ENCODE measurements around the gene CDA.

The CDA gene

DNA sequence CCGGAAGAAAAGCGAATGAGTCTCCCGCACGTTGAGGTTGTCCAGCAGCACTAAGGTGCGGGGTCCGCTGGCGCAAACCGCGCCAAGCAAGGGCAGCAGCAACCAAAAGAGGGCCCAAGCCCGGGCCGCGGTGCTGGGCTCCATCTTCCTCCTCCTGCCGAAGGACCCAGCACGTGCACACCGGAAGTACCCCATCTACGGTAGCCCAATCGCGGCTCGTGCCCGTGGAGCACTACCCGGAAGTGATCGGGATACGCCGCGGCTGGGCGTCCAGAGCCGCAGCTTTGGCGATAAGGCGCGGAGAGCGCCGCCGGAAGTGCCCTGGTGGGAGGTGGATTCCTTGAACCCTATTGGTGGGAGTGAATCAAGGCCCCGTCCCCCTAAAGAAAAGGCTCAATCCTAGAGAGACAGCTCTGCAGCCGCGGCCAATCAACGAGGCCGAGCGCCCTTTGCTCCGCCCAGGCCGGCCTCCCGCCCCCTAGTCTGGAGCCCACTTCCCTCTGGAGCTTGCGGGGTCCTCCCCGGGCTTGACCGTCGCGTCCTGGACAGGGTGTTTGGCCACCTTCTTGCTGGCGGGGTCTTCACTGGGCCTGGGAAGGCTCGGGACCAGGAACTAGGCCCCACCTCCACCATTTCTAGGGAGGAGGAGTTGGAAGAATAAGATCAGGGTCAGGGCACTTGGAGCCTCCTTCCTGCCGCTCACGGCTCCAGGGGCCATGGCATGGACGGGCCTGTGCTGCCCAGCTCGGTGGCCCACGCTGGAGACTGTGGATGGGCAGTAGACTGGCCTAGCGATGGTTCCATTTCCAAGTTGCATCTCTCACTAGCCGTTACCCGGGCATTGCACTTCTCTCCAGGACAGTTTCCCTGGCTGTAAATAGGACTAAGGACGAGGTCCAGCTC lies 72.6 kb downstream of the CDA start, which contains the start of gene DDOST:
Gene DDOST (minus strand): TSS at position 163 of the 903 bp plus-strand sequence. CDS start 19 bp downstream, at position 144.
- H3K36me3 Mint-ChIP-seq: peaks cover 33% of the 10 kb centered on the region
- peak within 1 kb of the TSS; percentile 100 for H3K4me3 Mint-ChIP-seq
- peaks cover 55% of the 10 kb centered on the region for H3K4me1 Mint-ChIP-seq
- CTCF ChIA-PET: interaction anchor here (0.9 to 1.8 kb wide), 3 partner anchors 21 to 29 kb away, joined by 3 to 8 read pairs (median 3); partner anchors contain the start of gene PINK1
- H3K27me3 Mint-ChIP-seq: peaks cover 3% of the 10 kb centered on the region
- H3K9me3 Mint-ChIP-seq: no peaks in the 10 kb centered on the region
- DNase-seq: peak; percentile 98
- H3K27ac Mint-ChIP-seq: peak within 1 kb of the TSS; percentile 97

GRCh38 chr1:20662110-20662475 lies 73.2 kb downstream of the CDA start:
- H3K9me3 Mint-ChIP-seq: no peaks in the 10 kb centered on the region
- H3K4me1 Mint-ChIP-seq: peaks cover 53% of the 10 kb centered on the region
- peaks cover 3% of the 10 kb centered on the region for H3K27me3 Mint-ChIP-seq
- CTCF ChIA-PET: interaction anchor here (1.2 kb wide), 1 partner anchor 20 kb away, joined by 3 read pairs; no protein-coding TSS in a partner anchor
- peak overlapping the region; percentile 100 for H3K4me3 Mint-ChIP-seq
- peaks cover 27% of the 10 kb centered on the region for H3K36me3 Mint-ChIP-seq
- peak overlapping the region; percentile 97 for H3K27ac Mint-ChIP-seq
- DNase-seq: no peak

DNA sequence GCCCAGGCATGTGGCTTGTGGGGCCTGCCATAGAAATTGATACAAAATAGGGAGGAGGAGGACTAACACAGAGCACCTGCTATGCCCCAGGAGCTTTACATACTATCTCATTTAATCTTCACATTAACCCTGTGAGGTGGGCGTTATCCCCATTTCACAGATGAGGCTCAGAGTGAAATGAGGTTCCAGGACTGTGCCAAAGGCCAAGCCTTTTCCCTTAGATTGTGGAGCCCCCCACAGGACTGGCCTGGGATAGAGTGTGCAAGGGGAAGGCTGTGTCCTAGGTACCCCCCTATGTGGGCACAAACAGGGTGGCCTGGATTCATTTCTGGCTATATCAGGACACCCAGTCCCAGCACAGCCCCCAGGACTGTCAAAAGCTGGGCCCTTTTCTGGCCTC lies 74.5 kb downstream of the CDA start:
- peaks cover 45% of the 10 kb centered on the region for H3K4me1 Mint-ChIP-seq
- H3K36me3 Mint-ChIP-seq: peaks cover 20% of the 10 kb centered on the region
- no peak overlapping the region for H3K27ac Mint-ChIP-seq
- no peak overlapping the region for H3K4me3 Mint-ChIP-seq
- CTCF ChIA-PET: interaction anchor here (0.9 to 1.0 kb wide), 2 partner anchors 29 to 31 kb away, joined by 3 read pairs; no protein-coding TSS in a partner anchor
- peaks cover 3% of the 10 kb centered on the region for H3K27me3 Mint-ChIP-seq
- DNase-seq: no peak
- no peaks in the 10 kb centered on the region for H3K9me3 Mint-ChIP-seq

GRCh38 chr1:20663969-20664715 lies 75.2 kb downstream of the CDA start:
- Mint-ChIP-seq H3K4me1 (peaks cover 39% of the 10 kb centered on the region), H3K36me3 (peaks cover 17% of the 10 kb centered on the region), H3K9me3 (no peaks in the 10 kb centered on the region), H3K4me3 (no peak overlapping the region), H3K27me3 (peaks cover 3% of the 10 kb centered on the region), H3K27ac (no peak overlapping the region)
- CTCF ChIA-PET: interaction anchor here (0.9 to 1.1 kb wide), 4 partner anchors 30 to 89 kb away, joined by 3 read pairs; no protein-coding TSS in a partner anchor
- DNase-seq: no peak

GRCh38 chr1:20665726-20666125 lies 76.8 kb downstream of the CDA start:
- H3K27me3 Mint-ChIP-seq: peaks cover 13% of the 10 kb centered on the region
- peaks cover 2% of the 10 kb centered on the region for H3K36me3 Mint-ChIP-seq
- H3K27ac Mint-ChIP-seq: no peak overlapping the region
- DNase-seq: no peak
- H3K4me1 Mint-ChIP-seq: peaks cover 23% of the 10 kb centered on the region
- CTCF ChIA-PET: no interaction called here
- H3K9me3 Mint-ChIP-seq: no peaks in the 10 kb centered on the region
- no peak overlapping the region for H3K4me3 Mint-ChIP-seq

DNA sequence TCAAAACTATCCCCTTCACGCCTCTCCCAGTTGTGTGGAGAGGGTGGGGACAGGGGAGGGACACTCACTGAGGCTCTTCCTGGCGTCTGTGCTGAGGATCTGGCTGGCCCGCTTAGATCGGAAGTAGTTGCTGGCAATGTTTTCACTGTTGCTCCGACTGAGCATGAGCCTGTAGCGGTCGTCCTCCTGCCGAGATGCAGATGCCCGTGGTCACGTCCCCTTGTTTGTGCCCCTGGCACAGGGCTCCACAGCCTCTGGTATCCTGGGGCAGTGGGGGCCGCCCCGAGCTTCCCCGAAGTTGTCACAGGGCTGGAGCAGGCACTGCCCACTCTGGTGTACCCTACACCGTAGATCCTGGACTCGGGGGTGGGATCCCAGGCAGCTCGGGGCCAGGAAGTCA lies 77.2 kb downstream of the CDA start:
- no peaks in the 10 kb centered on the region for H3K9me3 Mint-ChIP-seq
- no peak overlapping the region for H3K27ac Mint-ChIP-seq
- H3K4me1 Mint-ChIP-seq: peaks cover 22% of the 10 kb centered on the region
- no peak for DNase-seq
- H3K36me3 Mint-ChIP-seq: peaks cover under 1% of the 10 kb centered on the region
- peaks cover 18% of the 10 kb centered on the region for H3K27me3 Mint-ChIP-seq
- H3K4me3 Mint-ChIP-seq: no peak overlapping the region
- CTCF ChIA-PET: no interaction called here

DNA sequence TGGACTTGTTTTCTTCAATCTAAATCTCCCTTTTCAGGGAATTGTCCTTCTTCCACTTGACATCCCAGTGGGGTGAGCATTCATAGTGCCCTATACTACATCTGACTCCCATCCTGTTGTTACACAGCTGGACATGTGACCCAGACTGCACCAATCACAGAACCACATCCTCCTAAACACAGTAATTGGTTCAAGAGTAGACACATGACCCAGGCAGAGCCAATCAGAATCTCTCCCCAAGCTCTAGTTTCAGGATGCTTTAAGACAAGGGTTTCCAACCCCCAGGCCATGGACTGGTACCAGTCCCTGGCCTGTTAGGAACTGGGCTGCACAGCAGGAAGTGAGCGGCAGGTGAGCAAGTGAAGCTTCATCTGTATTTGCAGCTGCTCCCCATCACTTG lies 77.9 kb downstream of the CDA start:
- Mint-ChIP-seq H3K27me3 (peaks cover 24% of the 10 kb centered on the region), H3K4me3 (no peak overlapping the region), H3K9me3 (no peaks in the 10 kb centered on the region), H3K36me3 (no peaks in the 10 kb centered on the region), H3K27ac (no peak overlapping the region), H3K4me1 (peaks cover 19% of the 10 kb centered on the region)
- peak; percentile 46 for DNase-seq
- CTCF ChIA-PET: no interaction called here
